NCI-H1694 treated with DMSO at 0.1 percent for 48 hours (cell line): Measurements from ENCODE around the gene NOPCHAP1.
"Not testable (repeated sequence)": the region's sequence is repeated elsewhere in the genome, so short reads cannot be mapped to it uniquely, and the experiment has no call there.

Source experiments
- DNase-seq: peaks from one replicate; lab custom pipeline; 2025; lab: John Stamatoyannopoulos, UW

Gene NOPCHAP1, protein sequence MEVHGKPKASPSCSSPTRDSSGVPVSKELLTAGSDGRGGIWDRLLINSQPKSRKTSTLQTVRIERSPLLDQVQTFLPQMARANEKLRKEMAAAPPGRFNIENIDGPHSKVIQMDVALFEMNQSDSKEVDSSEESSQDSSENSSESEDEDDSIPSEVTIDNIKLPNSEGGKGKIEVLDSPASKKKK

GRCh38 chr12:104986022-104986941 lies at the start of gene NOPCHAP1:
NOPCHAP1 (plus strand) TSS chr12:104986316; CDS start chr12:104986353, 37 bp downstream.
- DNase-seq: peak; percentile 83

GRCh38 chr12:104938371-104938770 lies 47.7 kb upstream of the NOPCHAP1 start:
- DNase-seq: no peak

DNA sequence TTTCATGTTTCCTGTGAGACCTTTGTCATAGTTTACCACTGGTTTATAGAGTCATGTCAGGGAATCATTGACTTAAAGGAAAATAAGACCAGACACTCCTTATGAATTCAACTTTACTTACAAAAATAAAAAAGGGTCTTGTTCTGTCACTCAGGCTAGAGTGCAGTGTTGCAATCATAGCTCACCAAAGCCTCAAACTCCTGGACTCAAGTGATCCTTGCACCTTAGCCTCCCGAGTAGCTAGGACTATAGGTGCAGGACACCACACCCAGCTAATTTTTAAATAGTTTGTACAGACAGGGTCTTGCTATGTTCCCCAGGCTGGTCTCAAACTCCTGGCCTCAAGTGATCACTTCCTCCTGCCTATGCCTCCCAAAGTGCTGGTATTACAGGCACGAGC lies 47.0 kb upstream of the NOPCHAP1 start:
- no peak for DNase-seq

DNA sequence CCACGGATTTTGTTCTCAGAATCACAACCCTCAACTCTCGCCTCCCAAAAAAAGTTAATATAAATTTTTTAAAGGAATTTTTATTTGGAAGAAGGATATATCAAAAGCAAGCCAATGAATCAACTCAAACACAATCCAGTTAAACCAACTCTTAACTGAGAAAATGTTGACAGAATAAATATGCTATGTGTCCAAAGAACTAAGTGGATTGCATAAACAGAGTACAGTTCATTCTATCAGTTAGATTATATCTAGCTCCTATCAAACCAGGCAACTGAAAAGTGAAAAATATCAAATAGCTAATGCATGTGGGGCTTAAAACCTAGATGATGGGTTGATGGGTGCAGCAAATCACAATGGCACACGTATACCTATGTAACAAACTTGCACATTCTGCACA lies 44.7 kb upstream of the NOPCHAP1 start:
- DNase-seq: no peak

GRCh38 chr12:104942075-104942474 lies 44.0 kb upstream of the NOPCHAP1 start:
- no peak for DNase-seq

- DNase-seq: not testable (repeated sequence)
These were observed 42.7 kb upstream of the NOPCHAP1 start for GRCh38 chr12:104943401-104943800.

- DNase-seq: no peak
These were observed 41.9 kb upstream of the NOPCHAP1 start for GRCh38 chr12:104944252-104944651.

- DNase-seq: not testable (repeated sequence)
These were observed 37.4 kb upstream of the NOPCHAP1 start for GRCh38 chr12:104948716-104949115.

- DNase-seq: no peak
These were observed 34.2 kb upstream of the NOPCHAP1 start for GRCh38 chr12:104951759-104952509.

GRCh38 chr12:104952816-104953215 lies 33.3 kb upstream of the NOPCHAP1 start:
- DNase-seq: no peak

DNA sequence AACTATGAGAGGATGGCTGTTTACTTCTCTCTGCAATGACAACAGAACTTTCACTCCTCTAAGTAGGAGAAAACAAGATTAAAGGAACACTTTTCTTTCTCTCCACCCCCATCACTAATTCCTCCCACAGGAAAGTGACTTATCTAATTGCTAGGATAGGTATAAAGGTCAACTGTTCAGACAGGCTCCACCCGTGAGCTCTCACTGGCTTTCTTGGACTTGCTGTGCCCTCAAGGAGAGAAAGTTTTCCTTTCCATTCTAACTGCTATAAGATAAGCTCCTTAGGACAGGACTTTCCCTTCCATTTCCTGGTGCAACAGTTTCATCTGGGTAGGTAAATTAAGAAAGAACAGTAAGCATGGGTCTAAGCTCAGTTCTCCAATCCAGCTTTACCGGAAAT lies 32.8 kb upstream of the NOPCHAP1 start:
- DNase-seq: no peak

DNA sequence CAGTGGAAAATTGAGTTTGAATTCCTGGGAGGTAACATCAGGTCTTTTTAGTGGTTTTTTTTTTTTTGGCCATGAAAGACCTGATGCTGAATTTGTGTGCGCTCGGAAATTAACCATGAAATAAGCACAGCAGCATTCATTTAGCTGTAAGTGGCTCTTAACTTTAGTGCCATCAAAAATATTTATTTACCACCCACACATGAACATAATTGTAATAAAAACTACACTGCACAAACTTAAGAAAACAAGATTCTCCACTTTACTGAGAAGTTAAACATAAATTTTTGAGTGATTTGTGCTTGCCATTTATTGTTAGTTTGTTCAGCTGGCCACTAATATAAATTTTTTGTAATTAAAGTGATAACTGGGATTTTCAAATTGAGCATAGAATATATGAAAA lies 30.4 kb upstream of the NOPCHAP1 start:
- DNase-seq: no peak

GRCh38 chr12:104956870-104957718 lies 29.0 kb upstream of the NOPCHAP1 start:
- DNase-seq: no peak

GRCh38 chr12:104957719-104958000 lies 28.5 kb upstream of the NOPCHAP1 start:
- no peak for DNase-seq

DNA sequence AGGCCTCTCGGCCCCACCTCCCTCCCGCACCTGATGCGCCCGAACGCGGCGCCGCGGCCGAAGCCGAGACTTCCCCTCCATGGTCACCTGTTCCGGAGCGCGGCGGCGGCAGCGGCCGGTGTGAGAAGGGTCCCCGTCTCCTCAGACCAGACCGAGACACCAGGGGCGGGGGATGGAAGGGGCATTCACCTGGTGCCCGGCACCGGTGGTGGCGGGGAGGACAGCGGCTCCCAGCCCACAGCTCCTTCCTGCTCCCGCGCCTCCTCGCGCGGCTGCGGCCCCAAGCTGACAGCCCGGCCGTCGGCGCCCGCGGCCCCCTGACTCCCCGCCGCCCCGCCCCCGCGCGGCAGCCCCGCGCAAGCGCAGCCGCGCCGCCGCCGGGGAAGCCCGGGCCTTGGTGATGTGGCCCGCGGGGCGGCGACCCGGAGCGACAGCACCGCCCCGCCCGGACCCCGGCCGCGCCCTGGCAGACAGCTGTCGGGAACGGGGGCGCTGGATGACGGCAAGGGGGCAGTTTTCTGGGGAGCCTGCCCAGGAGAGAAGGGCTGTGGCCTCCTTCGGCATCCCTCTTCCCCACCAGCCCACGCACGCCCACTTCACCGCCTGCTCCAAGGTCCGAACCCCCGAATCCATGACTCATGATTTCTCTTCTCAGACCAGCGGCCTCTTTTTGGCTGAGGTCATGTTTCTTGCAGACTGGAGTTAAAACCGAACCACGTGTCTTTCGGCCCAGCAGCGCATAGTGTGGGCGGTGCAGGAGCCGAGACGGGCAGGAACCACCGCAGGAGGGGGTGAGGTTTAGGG lies 27.9 kb upstream of the NOPCHAP1 start, which contains the start of gene SLC41A2:
SLC41A2 (minus strand) TSS at position 290 of the 804 bp plus-strand sequence. CDS start 29,763 bp downstream, outside the sequence.
- DNase-seq: peak; percentile 17

DNA sequence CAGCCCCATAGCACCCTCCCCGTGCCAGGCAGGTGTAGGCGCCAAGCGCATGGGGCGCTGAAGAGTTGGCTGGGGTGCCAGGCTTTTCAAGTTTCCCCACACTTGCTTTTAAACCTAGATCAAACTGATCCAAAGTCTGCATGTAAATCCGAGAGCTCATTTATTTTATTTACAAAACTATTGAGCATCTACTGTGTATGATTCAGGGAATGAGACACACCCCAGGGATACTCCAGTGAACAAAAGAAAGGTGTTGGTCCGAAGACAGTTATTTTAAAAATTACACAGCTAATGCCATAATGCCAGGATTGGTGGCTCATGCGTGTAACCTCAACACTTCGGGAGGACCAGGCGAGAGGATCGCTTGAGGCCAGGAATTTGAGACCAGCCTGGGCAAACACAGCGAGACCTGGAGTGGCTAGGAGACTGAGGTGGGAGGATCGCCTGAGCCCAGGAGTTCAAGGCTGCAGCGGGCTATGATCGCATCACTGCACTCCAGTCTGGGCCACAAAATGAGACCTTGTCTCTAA lies 27.2 kb upstream of the NOPCHAP1 start:
- DNase-seq: peak; percentile 17

DNA sequence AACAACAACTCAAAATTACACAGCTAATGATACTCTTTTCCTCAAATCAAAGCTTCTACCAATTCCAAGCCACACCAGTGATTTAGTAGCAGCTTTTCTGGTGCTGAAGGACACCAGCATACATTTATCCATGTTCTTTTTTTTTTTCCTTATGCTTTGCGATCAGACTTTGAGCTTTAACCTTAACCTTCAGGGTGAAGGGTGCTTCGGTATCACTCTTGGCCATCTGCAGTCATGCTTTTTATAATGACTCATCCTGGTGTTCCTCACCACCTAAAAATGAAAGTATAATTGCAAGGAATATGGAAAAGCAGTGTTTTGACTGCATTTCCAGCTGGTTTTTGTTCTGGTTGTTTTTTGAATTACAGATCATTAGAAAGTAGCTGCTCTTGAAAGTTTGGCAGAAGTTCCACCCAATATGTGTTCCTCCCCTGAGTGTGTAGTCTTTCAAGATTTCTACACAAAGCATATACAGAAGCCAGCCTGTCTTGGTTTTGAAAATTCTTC lies 26.7 kb upstream of the NOPCHAP1 start:
- no peak for DNase-seq

DNA sequence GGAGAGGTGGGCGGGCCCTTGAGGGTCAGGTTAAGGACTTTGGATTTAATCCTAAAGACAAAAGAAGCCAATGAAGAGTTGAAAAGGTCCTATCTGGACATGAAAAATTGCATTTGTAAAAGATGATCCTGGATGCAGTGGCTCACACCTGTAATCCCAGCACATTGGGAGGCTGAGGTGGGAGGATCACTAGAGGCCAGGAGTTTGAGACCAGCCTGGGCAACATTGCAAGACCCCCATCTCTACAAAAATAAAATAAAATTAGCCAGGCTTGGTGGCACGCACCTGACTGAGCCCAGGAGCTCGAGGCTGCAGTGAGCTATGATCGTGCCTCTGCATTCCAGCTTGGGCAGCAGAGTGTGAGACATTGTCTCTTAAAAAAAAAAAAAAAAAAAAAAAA lies 25.7 kb upstream of the NOPCHAP1 start:
- DNase-seq: no peak

DNA sequence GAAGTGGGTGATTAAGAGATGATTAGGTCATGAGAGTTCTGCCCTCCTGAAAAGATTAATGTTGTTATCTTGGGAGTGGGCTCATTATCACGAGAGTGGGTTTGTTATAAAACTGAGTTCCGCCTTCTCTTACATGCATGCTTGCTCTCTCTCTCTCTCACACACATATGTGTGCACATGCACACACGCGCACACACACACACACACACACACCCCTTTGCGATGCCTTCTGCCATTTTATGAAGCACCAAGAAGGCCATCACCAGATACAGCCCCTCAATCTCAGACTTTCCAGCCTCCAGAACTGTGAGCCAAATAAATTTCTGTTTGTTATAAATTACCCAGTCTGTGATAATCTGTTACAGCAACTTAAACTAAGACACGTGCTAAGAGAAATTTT lies 22.4 kb upstream of the NOPCHAP1 start:
- no peak for DNase-seq

- DNase-seq: no peak
These were observed 21.8 kb upstream of the NOPCHAP1 start for GRCh38 chr12:104964167-104964855.
